LNCaP clone FGC (cell line): ENCODE results near the gene OR2T4.

Experiments
- DNase-seq: peaks from one replicate; pipeline ENCODE4 v3.0.0-alpha.2; 2011; ENCODE audit warnings: low read depth
- H3K4me3 ChIP-seq: 2 replicates; pipeline ENCODE4 v1.5.1; 2011; ENCODE audit warnings: mild to moderate bottlenecking, low read depth, low read length, control low read depth
- CTCF ChIP-seq: IDR thresholded peaks from 2 replicates; pipeline ENCODE4 v1.5.1; 2012; ENCODE audit warnings: mild to moderate bottlenecking; ENCODE audit not compliant: control insufficient read depth, insufficient read depth; ENCODE audit errors: extremely low read depth

OR2T4 gene

GRCh38 chr1:248366609-248367008 lies 5.1 kb downstream of the OR2T4 start:
- no peak for DNase-seq
- no peak for TF ChIP-seq CTCF
- H3K4me3 ChIP-seq: no peak overlapping the region

- no peak overlapping the region for H3K4me3 ChIP-seq
- no peak for TF ChIP-seq CTCF
- no peak for DNase-seq
Measured at GRCh38 chr1:248372394-248372793, 10.9 kb downstream of the OR2T4 start.

- DNase-seq: no peak
- TF ChIP-seq CTCF: no peak
- H3K4me3 ChIP-seq: no peak overlapping the region
Measured at GRCh38 chr1:248373761-248374160, 12.3 kb downstream of the OR2T4 start.

- TF ChIP-seq CTCF: no peak
- H3K4me3 ChIP-seq: no peak within 1 kb of the TSS
- DNase-seq: no peak
Measured at GRCh38 chr1:248375446-248375845, 14.0 kb downstream of the OR2T4 start, which contains the start of gene OR2T6. TSS of gene OR2T6 (plus strand) at chr1:248375746. CDS start at chr1:248387609, 11,863 bp downstream.

DNA sequence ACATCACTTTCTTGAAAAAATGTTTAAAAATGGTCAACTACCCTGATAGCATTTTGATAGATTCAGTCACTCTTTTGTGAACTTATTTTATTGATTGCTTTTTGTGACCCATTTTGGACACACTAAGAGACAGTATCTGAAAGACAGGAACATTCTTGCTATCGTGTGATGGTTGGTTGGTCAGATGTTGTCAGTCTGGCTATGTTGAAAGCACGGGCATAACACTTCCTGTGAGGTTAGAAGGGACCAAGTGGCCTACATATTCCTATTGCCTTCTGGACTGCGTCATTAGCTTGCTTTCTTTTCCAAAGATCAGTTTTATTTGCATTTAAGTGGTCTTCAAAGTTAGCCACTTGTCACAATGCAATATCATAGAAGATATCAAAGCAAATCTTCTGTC lies 15.5 kb downstream of the OR2T4 start:
- TF ChIP-seq CTCF: no peak

GRCh38 chr1:248380854-248381253 lies 19.4 kb downstream of the OR2T4 start:
- no peak for TF ChIP-seq CTCF
- no peak for DNase-seq
- H3K4me3 ChIP-seq: no peak overlapping the region

More for the DNA sequence above, 15.5 kb downstream of the OR2T4 start:
- DNase-seq: no peak
- H3K4me3 ChIP-seq: no peak overlapping the region

DNA sequence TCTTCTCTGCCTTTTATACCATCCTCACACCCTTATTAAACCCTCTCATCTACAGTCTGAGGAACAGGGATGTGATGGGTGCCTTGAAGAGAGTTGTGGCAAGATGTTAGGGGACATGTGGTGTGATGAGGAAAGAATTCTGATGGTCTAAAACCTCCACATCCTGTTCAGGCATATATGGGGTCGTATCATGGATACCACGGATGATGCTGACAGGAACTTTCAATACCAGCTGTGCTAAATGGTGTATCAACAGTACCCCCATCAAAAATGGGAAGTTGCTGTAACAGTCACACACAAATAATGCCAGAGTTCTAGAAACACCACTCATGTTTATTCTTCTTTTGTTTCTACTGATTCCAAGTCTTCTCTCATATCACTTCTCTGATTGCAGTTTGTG lies 27.0 kb downstream of the OR2T4 start:
- DNase-seq: no peak
- no peak overlapping the region for H3K4me3 ChIP-seq
- TF ChIP-seq CTCF: no peak
